ENCODE results near the gene SCG3.

DNA sequence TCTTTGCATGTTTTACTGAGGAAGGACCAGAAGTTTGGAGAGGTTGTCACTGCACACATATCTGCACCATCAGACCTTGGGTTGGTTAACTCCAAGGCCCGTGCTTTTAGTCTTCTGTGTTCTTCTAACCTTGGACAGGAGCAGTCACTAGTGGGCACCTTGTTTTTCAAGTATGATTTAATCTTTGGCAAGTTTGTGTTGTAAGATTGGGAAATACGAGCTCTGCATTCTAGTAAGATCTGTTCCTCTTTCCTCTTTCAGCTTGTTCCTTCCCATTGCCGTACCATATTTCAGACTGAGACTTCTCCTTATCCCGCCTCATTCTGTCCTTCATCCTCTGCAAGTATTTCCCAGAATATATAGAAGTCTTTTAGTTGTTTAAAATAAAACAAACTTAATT lies 75.2 kb downstream of the SCG3 start:
- TF ChIP-seq, protein P1, sequence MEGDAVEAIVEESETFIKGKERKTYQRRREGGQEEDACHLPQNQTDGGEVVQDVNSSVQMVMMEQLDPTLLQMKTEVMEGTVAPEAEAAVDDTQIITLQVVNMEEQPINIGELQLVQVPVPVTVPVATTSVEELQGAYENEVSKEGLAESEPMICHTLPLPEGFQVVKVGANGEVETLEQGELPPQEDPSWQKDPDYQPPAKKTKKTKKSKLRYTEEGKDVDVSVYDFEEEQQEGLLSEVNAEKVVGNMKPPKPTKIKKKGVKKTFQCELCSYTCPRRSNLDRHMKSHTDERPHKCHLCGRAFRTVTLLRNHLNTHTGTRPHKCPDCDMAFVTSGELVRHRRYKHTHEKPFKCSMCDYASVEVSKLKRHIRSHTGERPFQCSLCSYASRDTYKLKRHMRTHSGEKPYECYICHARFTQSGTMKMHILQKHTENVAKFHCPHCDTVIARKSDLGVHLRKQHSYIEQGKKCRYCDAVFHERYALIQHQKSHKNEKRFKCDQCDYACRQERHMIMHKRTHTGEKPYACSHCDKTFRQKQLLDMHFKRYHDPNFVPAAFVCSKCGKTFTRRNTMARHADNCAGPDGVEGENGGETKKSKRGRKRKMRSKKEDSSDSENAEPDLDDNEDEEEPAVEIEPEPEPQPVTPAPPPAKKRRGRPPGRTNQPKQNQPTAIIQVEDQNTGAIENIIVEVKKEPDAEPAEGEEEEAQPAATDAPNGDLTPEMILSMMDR (IDR thresholded peaks at IDR 0.05): no peak
- TF ChIP-seq POLR2AphosphoS5 (IDR thresholded peaks at IDR 0.05): no peak
- TF ChIP-seq EP300 (IDR thresholded peaks at IDR 0.05): no peak
- no peak for TF ChIP-seq POLR2A (IDR thresholded peaks at IDR 0.05)
